ENCODE measurements around the gene MTREX.
A peak's percentile ranks its signal among the peaks of the same experiment; 100 is the strongest.

Gene MTREX

DNA sequence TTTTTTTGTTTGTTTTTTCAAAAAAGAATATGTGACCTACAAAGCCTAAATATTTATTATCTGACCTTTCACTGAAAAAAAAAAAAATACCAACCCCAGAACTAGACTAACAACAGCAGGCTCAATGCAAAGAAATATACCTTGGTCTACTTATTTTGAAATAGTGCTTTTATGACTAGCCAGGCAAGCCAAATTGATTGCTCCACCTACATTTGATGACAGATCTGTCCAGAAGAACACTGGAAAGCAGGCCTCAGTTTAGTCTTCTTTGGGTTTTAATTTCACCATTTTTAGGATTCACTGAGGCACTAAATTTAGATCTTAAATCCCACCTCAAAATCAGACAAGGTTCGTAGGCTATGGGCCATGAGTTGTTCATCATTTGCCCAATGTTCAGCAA is 129.7 kb downstream of the MTREX start:
- no peak for DNase-seq

DNA sequence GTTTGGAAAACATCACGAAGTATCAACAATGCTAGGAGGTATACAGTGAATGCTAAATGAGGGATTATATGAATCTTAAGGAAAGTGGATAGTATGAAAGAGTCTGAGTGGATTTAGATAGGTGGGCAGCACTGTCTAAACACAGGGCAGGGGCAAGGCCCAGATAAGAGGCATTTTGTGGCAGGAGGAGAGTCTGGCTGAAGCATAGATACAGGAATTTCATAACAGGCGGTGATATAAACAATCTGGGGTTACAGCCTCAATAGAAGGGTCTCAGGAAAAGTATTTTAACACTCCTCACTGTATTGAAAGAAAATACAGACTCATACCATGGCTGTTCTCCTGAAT is 130.0 kb downstream of the MTREX start:
- DNase-seq: no peak

DNA sequence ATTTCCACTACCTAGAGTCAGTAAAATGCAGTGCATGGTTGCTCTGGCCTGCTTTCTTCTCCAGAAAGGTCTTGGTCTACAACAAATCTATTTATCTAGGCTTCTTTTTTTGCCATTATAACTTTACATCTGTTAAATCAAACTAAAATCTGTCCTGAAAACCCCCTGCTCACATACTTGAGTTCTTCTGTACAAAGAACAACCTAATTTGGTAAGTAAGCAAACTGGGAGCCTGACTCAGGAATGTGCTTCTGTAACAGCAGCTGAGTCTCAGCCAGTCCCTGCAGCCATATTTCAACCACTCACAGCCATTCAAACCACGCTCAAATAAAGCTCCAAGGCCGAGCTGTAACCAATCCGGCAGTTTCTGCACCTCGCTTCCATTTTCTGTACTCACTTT is 131.2 kb downstream of the MTREX start:
- DNase-seq: peak; percentile 89

DNA sequence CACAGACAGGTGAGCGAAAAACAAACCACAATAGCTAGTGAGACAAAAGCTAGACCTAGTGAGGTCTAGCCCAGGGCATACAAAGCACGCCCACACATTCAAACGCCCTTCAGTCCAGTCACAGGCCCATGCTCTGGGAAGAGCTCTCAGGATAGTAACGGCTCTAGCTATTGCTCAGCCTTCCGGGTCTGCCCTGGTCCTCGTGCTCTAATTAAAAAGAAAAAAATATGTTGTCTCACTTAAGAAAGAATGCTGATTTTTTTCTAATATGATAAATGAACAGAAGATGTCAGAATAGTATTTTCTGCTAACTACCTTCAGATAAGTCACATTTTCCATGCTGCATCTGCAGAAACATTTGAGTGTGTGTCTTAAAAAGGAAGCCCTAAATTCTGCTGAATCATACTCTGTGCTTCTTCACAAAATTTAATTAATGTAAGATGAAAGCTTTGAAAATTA is 132.4 kb downstream of the MTREX start:
- DNase-seq: peak; percentile 77

DNA sequence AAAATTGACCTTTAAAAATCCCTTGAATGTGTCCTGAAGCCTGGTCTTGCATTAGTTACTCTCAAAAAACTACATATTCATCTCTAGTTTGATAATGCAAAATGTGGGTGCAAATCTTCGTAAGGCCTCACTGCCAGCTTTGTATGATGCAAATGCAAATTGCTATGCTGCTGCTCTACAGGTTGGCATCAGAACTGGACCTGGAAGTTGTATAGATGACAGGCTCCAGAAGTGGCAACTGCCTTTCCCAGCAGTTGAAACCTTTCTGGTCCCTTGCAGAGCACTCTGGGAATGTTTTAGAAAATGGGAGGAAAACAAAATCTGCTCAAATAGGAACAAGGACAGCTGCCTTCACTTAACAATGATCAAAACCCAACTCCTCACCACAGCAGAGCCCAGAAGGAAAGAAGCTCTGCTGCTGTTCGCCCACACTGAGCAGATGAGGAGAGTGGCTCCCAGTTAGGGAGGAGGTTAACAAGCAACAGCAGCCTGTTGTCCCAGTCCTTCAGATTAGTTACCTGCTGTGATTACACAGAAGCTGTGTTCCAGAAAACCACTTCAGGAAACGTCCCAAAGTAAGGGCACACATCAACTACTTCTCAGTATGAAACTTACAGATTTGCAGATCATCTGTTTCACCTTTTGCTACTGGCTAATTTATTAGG is 133.4 kb downstream of the MTREX start:
- no peak for DNase-seq

DNA sequence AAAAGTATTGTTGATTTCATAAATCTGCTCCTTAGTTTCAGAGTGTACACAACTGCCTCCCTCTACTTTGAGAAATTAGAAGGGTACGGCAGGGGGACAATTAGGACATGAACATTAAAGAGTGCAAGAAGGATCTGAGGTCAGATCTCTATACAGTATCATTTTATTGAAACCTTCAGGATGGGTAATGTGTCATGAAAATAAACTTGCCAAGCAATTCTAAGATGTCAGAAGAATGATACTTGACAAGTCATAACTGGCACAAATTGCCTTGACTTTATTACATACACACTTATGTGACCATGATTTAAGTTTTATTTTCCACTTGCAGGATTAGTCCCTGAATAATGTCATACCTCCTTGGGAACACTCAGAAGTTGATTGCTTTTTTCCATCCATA is 134.2 kb downstream of the MTREX start:
- no peak for DNase-seq

DNA sequence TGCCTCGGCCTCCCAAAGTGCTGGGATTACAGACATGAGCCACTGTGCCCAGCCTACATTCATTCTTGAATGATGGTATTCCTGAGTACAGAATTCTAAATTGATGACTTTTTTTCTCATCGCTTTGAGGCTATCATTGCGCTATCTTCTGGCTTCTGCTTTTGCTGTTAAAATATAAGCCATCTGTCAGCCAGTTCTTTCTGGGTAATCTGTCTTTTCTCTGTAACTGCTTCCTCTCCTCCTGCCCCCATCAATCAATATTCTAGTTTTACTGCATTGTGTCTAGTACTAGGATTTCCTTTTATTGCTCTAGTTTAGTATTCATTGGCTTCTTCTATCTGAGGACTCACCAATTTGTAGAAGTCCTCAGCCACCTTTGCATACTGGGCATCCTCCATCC is 138.0 kb downstream of the MTREX start:
- no peak for DNase-seq

DNA sequence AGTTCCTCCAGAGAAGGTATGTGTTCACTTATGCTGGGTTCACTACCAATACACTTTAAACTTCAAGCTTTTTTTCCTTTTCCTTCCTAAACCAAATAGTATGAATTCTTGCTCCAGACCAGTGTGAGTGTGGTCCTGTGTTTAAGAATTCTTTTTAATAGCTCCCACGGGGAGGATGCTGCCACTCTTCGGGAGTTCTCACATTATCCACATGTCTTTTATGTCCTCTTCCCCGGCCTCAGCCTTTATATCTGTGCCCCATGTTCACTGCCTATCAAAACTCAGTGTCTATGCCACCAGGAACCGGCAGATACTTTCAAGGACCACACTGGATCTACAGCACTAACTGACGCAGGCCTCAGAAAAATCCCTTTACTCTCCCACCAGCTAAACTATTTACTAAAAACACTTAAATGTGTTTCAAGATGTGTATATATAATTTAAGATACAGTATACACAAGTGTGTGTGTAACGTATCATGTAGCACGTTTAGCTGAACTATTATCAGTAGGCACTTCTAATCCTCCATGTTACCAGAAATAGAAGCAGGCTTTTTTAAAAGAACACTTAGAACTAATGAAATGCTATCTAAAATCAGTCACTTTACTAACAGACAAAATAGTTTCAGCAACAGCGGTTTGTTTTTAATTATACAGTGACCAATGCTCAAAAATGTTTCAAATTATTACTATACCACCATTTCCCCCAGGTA is 139.0 kb downstream of the MTREX start:
- DNase-seq: no peak

DNA sequence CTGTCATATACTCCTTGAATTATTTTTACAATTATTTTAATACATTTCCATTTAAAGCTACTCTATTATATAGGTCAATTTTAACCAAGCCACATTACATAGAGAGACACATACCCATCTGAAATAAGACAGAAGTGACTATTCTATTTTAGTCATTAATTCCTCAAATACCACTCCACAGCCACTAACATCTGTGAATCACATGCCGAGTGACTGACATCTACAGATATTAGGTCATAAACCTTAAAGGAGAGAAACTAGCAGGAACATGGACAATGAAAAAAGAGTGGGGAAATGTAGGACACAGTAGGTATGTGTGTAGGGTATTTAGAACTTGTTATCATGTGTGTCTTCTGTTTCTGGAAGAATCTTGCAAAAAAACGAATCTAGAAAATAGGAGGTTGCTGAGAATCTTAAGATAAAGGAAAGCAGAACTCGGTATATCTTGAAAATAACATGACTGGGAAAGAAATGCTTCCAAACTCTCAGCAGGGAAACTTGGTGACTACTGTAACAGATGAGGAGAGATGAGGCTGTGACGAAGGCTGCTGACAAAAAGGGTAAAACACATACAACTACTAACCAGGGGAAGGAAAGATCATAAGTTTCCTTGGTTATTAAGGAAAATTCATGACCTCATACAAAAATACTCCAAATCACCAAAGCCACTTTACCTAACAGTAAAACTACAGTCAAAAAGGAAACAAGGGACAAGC is 142.4 kb downstream of the MTREX start:
- DNase-seq: peak; percentile 69

DNA sequence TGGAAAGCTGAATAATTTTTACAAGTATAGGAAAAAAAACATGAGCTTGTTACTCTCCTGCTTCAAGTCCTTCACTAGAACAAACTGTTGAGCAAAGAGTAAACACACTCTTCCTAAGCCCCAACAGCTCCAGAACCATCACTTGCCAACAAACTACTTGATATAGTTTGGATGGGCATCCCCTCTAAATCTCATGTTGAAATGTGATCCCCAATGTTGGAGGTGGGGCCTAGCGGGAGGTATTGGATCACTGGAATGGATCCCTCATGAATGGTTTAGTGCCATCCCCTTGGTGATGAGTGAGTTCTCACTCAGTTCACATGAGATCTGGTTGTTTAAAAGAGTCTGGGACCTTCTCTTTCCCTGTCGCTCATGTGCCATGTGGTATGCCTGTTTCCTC is 144.2 kb downstream of the MTREX start:
- no peak for DNase-seq

DNA sequence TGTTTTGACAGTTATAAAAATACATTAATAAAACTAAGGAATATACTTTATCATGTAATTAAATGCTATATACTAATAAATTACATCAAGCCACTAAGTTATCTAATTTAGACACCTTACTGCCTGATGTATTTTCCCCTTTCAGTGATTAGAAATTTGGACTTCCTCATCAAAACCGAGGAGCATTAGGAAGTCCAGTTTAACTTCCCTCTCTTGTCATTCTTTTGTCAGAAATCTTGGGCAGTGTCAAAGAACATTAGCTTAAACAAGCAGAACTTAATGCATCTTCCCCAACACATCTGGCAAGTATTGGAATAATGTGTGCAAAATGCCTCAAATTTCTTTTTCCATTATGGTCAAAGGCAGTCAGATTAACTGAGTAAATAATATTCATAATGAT is 145.4 kb downstream of the MTREX start:
- DNase-seq: no peak

DNA sequence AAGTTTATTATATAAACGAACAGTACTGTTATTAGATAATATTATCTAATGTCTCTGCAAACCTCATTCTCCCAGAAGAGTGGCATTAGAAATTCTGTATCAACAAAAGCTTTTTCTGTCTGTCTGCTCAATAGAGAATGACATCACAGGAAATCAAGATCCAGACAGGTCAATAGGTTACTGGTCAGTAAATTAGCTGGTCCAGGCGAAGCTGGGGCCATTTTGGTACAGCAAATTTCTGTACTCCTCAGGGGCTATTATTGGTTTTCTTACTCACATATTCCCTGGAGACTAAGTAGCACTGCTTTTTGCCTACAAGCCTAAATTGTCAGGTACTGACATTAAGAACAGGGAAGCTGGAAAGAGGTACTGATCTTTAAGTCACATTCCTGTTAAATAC is 146.5 kb downstream of the MTREX start:
- no peak for DNase-seq

DNA sequence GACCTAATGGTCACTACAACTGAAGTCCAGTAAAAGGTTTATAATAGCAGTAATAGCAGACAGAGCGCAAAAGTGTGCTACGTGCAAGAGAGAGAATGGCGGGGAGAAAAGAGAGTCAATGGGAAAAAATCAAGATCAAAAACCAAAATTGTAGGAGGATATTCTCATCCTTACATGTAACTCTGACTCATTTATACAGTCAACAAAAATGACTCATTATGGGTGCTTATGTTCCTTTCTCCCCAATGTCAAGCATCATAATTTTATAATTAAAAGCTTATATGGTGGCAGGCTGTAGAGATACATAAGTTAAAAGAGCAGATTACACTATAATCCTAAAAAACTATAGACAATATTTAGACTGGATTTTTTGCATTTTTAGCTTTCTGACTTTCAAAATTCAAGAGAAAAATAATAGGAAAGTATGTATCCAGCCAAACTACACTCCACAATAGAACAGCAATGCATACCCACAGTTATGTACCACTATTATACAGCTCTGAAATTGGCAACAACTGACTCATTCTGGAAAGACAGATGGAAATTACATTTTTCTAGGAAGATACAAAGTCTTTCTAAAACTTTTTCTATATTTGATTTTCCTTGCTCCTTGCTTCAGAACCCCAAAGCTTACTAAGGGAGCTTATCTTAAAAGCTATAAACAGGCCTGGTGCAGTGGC is 148.6 kb downstream of the MTREX start:
- DNase-seq: peak; percentile 68

DNA sequence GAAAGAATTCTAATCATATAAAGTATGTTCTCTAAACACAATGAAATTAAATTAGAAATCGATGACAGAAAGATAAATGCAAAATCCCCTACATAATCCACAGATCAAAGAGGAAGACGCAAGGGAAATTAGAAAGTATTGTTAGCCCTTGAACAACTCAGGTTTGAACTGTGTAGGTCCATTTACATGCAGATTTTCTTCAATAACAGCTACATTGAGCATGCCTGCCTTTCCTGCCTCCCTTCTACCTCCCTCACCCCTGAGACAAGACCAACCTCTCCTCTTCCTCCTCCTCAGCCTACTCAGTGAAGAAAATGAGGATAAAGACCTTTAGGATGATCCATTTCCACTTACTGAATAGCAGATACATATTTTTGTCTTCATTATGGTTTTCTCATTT is 151.8 kb downstream of the MTREX start:
- no peak for DNase-seq

DNA sequence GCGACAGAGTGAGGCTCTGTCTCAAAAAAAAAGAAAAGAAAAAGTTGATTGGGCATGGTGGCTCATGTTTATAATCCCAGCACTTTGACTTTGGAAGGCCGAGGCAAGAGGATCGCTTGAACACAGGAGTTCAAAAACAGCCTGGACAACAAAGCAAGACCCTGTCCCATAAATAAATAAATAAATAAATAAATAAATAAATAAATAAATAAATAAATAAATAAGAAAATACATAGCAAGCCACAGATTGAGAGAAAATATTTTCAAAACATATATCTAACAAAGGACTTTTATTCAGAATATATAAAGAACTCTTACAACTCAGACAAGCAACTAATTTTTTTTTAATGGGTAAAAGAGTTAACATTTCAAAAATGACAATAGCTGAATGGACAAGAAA is 155.8 kb downstream of the MTREX start:
- no peak for DNase-seq

DNA sequence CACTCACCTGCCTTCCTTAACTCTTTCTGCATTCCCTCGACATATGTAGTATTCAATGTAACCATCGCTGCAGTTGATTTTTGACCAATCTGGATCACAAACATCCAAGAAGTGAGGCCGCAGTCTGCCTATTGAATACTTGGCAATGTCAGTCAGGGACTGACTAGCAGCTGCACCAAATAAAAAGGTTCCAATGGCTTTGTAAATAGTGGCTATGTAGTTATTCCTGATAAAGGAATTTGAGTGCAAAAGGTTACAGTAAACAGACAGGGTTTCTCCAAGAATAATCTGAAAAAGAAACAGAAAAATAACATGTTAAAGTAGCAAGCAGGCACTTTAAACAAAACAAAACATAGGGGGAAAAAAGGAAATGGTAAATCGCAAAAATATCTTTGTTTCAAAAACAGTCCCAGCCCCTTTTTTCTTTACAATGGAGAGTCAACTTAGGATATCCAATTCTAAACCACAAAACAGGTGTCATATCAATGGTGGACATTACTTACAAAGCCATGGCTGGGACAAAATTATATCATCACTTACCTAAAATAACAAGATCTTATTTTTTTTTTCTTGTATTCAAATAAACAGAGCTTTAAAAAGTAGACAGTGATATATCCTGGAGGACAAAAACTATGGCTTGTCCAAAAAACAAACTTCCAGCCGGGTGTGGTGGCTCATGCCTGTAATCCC is 160.2 kb downstream of the MTREX start:
- DNase-seq: no peak

DNA sequence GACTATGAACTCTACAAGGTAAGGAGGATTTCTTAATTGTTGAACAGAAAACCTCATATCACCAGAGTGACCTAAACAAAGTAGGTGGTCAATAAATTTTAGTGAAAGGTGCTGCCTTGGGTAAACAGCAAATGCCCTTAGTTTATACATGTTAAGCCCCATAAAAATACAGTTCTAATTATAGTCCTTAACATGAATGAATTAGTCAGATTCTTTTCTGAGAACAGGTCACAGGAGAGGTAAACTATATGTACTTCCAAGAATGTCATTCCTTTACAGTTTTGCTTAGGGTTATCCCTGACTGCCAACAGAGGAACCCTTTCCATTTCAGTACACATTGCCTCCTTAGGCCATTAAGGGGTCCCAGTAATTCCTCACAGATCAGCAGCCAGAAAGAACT is 162.1 kb downstream of the MTREX start:
- DNase-seq: no peak

DNA sequence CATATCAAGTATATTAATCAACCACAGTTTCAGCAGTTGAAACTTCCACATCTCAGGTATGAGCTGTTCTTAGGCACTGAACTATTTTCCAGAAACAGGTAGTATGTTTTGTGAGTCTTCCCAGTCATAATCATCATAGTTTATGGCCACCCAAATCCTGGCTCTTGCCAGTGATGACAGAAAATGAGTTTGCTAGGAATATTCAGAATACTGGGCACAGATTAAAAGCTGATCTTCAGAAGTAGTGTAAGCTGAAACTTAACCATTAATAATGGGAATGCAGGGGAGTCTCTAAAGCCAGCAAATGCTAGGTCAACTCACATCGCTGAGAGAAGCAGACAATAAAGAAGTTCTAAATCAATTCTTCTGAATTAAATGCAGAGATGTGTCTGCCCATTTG is 162.5 kb downstream of the MTREX start:
- no peak for DNase-seq

DNA sequence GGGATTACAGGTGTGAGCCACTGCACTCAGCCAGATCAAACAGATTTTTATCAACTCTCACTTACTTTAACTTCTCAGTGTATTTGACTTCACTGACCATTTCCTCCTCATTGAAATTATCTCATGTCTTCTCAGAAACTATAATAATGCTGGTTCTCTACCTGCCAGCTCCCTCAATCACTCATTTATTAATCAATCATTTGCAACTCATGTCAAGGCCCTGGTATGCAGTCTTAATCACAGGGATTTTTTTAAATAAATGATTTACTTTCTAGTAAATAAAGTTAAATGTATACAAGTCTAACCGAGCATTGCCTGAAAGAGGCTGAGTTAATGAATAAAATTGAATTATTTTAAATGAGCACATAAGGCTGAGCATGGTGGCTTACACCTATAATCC is 163.7 kb downstream of the MTREX start:
- DNase-seq: no peak

DNA sequence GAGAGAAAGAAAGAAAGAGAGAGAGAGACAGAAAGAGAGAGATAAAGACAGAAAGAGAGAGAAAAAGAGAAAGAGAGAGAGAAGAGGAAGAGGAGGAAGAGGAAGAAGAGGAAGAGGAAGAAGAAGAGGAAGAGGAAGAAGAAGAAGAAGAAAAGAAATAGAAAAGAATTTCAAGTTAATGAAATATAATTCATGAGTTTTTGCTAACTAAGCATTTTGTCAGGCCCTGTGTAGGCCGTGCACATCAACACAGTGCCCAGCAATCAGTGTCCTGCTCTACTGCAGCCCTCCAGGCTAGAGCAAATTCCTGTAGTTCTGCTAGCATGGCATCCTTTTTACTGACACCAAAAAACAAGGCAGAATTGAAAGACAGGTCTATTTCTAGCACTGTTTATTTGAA is 164.9 kb downstream of the MTREX start:
- no peak for DNase-seq
